Tibial nerve (tissue), 4 donors: Measurements from ENCODE around the gene VSIG10L. TPM values are rescaled to one million over a fixed set of nuclear protein-coding genes. Genes with fewer than 3 reads are reported as not detected.

ENCODE experiments used
- DNase-seq, 2 donors: peaks; one replicate each; pipeline ENCODE4 v3.0.0-alpha.2; 2019; ENCODE audit warnings: low spot score in 2 of 2
- H3K27ac ChIP-seq, 4 donors: fragments of 200-600 bp; sonication (generic) in 3 of 4; one replicate each; pipeline ENCODE4 v1.5.1; 2017 to 2019; ENCODE audit warnings: mild to moderate bottlenecking in 1 of 4
- H3K27me3 ChIP-seq, 2 donors: fragments of 200-600 bp; sonication (generic) in 1 of 2; one replicate each; pipeline versions ENCODE4 v1.5.1 to v1.6.0; 2017 to 2019
- H3K36me3 ChIP-seq, 3 donors: fragments of 200-600 bp; sonication (generic); one replicate each; pipeline ENCODE4 v1.5.1; 2018 to 2019
- H3K4me1 ChIP-seq, 4 donors: fragments of 200-600 bp; sonication (generic) in 3 of 4; one replicate each; pipeline ENCODE4 v1.5.1; 2017 to 2019
- H3K4me3 ChIP-seq, 4 donors: fragments of 200-600 bp; sonication (generic) in 3 of 4; one replicate each; pipeline ENCODE4 v1.5.1; 2017 to 2019; ENCODE audit warnings: mild to moderate bottlenecking in 1 of 4, moderate library complexity in 1 of 4
- H3K9me3 ChIP-seq, 4 donors: fragments of 200-600 bp; sonication (generic) in 3 of 4; one replicate each; pipeline ENCODE4 v1.5.1; 2017 to 2019
- CTCF ChIP-seq, 5 experiments: fragments of 200-600 bp in 3 of 5; fragments of 450-650 bp in 2 of 5; sonication (generic) in 3 of 5; IDR thresholded peaks; one replicate each; pipeline ENCODE4 v1.5.1; 2016 to 2019; ENCODE audit warnings: antibody characterized with exemption in 5 of 5, mild to moderate bottlenecking in 3 of 5, moderate library complexity in 2 of 5
- EP300 ChIP-seq, 2 donors: sonication (generic); formaldehyde crosslinking; IDR thresholded peaks; one replicate each; pipeline ENCODE4 v1.6.1; 2017; ENCODE audit warnings: antibody characterized with exemption in 2 of 2, mild to moderate bottlenecking in 1 of 2
- POLR2A ChIP-seq, 2 donors: fragments of 450-650 bp; IDR thresholded peaks; one replicate each; pipeline ENCODE4 v1.6.1; 2017; ENCODE audit warnings: antibody characterized with exemption in 2 of 2, mild to moderate bottlenecking in 2 of 2, moderate library complexity in 2 of 2
- WGBS, 2 donors: methylation state at CpG; one replicate each; pipeline ENCODE4 v1.1.5; 2018; 5-methylcytosine and 5-hydroxymethylcytosine counted together
- total RNA-seq, 4 donors: library from RNA; depleted of rRNA; stranded (reverse); fragments of >200 nt; gene quantifications; one replicate each; pipeline ENCODE4 v1.1.0, GENCODE V29; 2016

VSIG10L gene
- total RNA-seq, 4 donors from 2014 or later: 0.44 to 3.7 (median 2.1) TPM

- no peaks in the 10 kb centered on the region for H3K36me3 ChIP-seq
- H3K27me3 ChIP-seq: no peaks in the 10 kb centered on the region
- peak overlapping the region in 1 of 4 donors; percentile 53 for H3K27ac ChIP-seq
- H3K9me3 ChIP-seq: no peaks in the 10 kb centered on the region
- peaks cover 0 to 9% (median 0%) of the 10 kb centered on the region in 4 donors for H3K4me1 ChIP-seq
- H3K4me3 ChIP-seq: no peak overlapping the region
- WGBS, 2 donors: 80 to 86% methylated on average over 18 of the region's 18 CpGs
- no peak for TF ChIP-seq CTCF (IDR thresholded peaks at IDR 0.05)
- no peak for TF ChIP-seq EP300 (IDR thresholded peaks at IDR 0.05)
- TF ChIP-seq POLR2A (IDR thresholded peaks at IDR 0.05): no peak
- DNase-seq: no peak
These were observed 30.2 kb upstream of the VSIG10L start for GRCh38 chr19:51372021-51372648.

DNA sequence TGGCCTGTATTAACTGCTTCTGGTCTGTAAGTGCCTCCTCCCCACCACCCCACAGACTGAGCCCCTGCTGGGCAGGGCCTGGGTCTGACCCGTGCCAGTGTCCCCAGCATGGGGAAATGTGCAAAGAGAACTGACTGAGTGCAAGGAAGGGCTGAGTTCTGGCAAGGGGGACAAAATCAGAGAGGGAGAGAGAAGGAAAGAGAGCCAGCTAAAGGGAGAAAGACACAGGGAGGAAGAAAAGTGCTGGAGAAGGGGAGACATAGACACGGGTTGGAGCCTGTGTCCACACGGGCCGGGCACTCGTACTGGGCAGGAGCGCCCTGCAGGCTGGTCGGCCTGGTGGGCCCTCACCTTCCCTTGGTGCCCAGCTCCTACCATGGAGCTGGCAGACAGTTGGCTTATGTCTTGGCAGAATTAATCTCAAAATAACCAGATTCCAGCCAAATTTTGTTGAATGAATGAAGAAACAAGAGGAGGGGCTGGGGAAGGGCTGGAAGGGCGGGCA lies 29.3 kb upstream of the VSIG10L start:
- 68 to 77% methylated on average over 8 of the region's 8 CpGs for WGBS, 2 donors
- Histone ChIP-seq H3K4me1 (peaks cover 0 to 9% (median 0%) of the 10 kb centered on the region in 4 donors), H3K9me3 (no peaks in the 10 kb centered on the region), H3K36me3 (no peaks in the 10 kb centered on the region), H3K27ac (no peak overlapping the region), H3K27me3 (no peaks in the 10 kb centered on the region), H3K4me3 (no peak overlapping the region)
- no peak for TF ChIP-seq POLR2A (IDR thresholded peaks at IDR 0.05)
- no peak for TF ChIP-seq CTCF (IDR thresholded peaks at IDR 0.05)
- TF ChIP-seq EP300 (IDR thresholded peaks at IDR 0.05): no peak
- no peak for DNase-seq

DNA sequence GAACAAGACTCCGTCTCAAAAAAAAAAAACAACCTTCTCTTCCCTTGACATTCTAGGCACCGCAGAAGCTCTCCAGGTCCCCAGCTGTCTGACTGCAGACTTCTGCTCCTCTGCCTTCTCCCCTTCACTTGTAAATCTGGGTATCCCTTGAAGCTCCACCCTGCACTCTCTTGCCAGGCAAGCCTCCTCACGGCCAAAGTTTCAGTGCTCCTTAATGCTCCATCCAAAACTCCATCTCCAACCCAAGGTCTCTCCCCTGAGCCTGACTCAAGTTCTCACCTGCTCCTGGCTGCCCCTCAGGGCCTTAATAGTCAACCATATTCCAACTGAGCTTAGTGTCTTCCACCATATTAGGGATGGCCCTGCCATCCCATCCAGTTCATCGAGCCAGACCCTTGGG lies 28.3 kb upstream of the VSIG10L start:
- no peak for DNase-seq
- Histone ChIP-seq H3K4me1 (peaks cover 0 to 14% (median 1%) of the 10 kb centered on the region in 4 donors), H3K9me3 (no peaks in the 10 kb centered on the region), H3K27ac (no peak overlapping the region), H3K27me3 (no peaks in the 10 kb centered on the region), H3K36me3 (no peaks in the 10 kb centered on the region), H3K4me3 (no peak overlapping the region)
- TF ChIP-seq EP300 (IDR thresholded peaks at IDR 0.05): no peak
- TF ChIP-seq POLR2A (IDR thresholded peaks at IDR 0.05): no peak
- TF ChIP-seq CTCF (IDR thresholded peaks at IDR 0.05): no peak
- 74 to 77% methylated on average over 4 of the region's 4 CpGs for WGBS, 2 donors

- peak within 1 kb of the TSS; percentile 61 to 84 (median 68) for H3K4me3 ChIP-seq
- H3K4me1 ChIP-seq: peaks cover 0 to 28% (median 7%) of the 10 kb centered on the region in 4 donors
- H3K27me3 ChIP-seq: no peaks in the 10 kb centered on the region
- H3K27ac ChIP-seq: peak within 1 kb of the TSS; percentile 74 to 99 (median 91)
- TF ChIP-seq EP300 (IDR thresholded peaks at IDR 0.05) (no peak), POLR2A (IDR thresholded peaks at IDR 0.05) (no peak)
- DNase-seq: no peak
- 72 to 78% methylated on average over 14 to 16 of the region's 23 CpGs for WGBS, 2 donors
- H3K9me3 ChIP-seq: no peaks in the 10 kb centered on the region
- no peaks in the 10 kb centered on the region for H3K36me3 ChIP-seq
These were observed 26.7 kb upstream of the VSIG10L start, which contains the start of gene CLDND2 for GRCh38 chr19:51368366-51369282. Gene CLDND2 (minus strand): TSS chr19:51369003. CDS start chr19:51368577, 426 bp downstream.

DNA sequence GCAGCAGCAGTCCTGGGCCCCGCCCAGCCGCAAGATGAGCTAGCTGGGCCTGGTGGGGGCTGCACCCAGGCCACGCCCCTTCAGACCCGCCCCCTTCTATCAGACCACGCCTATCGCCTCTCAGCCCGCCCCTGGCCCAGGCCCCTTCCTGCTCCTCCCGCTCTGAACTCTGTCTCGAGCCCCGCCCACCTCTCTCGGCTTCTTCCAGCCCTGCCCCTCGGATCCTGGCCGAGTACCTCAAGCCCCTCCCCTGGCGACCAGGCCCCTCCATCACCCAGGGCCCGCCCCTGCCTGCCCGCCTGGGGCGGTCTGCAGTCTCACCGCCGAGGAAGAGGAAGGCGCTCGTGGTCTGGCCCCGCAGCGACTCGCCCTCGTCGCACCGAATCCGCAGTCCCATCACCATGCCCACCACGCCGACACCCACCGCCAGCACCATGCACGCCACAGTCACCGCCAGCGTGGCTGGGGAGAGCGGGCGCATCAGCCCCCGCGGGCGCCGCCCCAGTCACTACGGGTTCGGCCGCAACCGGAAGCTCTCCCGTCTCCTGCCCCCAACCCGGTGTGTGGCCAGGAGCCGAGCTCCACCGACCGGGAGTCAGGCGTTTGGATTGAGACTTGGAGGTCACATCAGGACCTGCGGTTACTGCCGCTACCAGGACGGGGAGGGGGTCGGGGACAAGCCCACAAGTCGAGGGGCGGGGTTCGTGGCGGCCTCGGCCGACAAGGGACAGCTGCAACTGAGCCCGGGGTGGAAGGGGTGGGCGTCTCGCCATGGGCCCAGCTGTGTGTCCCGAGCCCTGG lies 25.8 kb upstream of the VSIG10L start:
- peaks cover 0 to 33% (median 7%) of the 10 kb centered on the region in 4 donors for H3K4me1 ChIP-seq
- H3K36me3 ChIP-seq: no peaks in the 10 kb centered on the region
- H3K27ac ChIP-seq: peak overlapping the region; percentile 97 to 100 (median 98)
- 0 to 1% methylated on average over 39 of the region's 64 CpGs for WGBS, 2 donors
- peak overlapping the region; percentile 67 to 84 (median 76) for H3K4me3 ChIP-seq
- H3K27me3 ChIP-seq: no peaks in the 10 kb centered on the region
- H3K9me3 ChIP-seq: no peaks in the 10 kb centered on the region
- peak; percentile 98 to 99 for DNase-seq
- no peak for TF ChIP-seq CTCF (IDR thresholded peaks at IDR 0.05)
- no peak for TF ChIP-seq POLR2A (IDR thresholded peaks at IDR 0.05)
- TF ChIP-seq EP300 (IDR thresholded peaks at IDR 0.05): peak in 1 of 2 donors; percentile 74
